Transverse colon (tissue), 4 donors: ENCODE measurements around the gene EDNRA.

Experiments
- EP300 ChIP-seq: sonication (generic); formaldehyde crosslinking; IDR thresholded peaks from one replicate; pipeline ENCODE4 v1.6.1; 2017; ENCODE audit warnings: antibody characterized with exemption, low read depth
- POLR2A ChIP-seq: fragments of 450-650 bp; IDR thresholded peaks from one replicate; pipeline ENCODE4 v1.6.1; 2016; ENCODE audit warnings: antibody characterized with exemption, mild to moderate bottlenecking, moderate library complexity
- POLR2AphosphoS5 ChIP-seq, 3 donors: sonication (generic); formaldehyde crosslinking; IDR thresholded peaks; one replicate each; pipeline ENCODE4 v1.6.1; 2016; ENCODE audit warnings: antibody characterized with exemption in 3 of 3
- TF ChIP-seq, protein P1 (sequence below), 5 experiments: fragments of 200-600 bp in 3 of 5; fragments of 450-650 bp in 2 of 5; sonication (generic) in 3 of 5; IDR thresholded peaks; 1 replicate in 2 of 5; 2 replicates in 3 of 5; pipeline ENCODE4 v1.5.1; 2016 to 2017; ENCODE audit warnings: antibody characterized with exemption in 5 of 5, inconsistent platforms in 3 of 5, mild to moderate bottlenecking in 2 of 5, moderate library complexity in 1 of 5

DNA sequence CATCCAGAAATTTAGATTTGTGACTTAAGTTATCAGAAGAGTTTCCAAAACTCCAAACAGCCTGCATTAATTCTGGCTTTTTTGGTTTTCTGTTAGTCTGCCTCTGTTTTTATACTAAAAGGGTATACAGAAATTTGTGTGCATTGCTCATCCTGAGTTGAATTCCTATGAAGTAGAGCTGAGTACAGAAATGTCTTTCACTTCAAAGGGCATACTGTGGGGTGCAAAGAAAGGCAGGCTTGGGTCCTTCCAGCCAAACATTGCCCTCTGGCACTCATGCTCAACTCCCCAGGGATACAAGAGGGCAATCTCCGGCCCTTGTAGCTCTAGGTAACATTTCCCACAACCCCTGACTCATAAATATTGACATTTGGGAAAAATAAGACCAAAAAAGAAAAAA lies 108.7 kb downstream of the EDNRA start:
- no peak for TF ChIP-seq POLR2AphosphoS5 (IDR thresholded peaks at IDR 0.05)
- TF ChIP-seq, protein P1, sequence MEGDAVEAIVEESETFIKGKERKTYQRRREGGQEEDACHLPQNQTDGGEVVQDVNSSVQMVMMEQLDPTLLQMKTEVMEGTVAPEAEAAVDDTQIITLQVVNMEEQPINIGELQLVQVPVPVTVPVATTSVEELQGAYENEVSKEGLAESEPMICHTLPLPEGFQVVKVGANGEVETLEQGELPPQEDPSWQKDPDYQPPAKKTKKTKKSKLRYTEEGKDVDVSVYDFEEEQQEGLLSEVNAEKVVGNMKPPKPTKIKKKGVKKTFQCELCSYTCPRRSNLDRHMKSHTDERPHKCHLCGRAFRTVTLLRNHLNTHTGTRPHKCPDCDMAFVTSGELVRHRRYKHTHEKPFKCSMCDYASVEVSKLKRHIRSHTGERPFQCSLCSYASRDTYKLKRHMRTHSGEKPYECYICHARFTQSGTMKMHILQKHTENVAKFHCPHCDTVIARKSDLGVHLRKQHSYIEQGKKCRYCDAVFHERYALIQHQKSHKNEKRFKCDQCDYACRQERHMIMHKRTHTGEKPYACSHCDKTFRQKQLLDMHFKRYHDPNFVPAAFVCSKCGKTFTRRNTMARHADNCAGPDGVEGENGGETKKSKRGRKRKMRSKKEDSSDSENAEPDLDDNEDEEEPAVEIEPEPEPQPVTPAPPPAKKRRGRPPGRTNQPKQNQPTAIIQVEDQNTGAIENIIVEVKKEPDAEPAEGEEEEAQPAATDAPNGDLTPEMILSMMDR (IDR thresholded peaks at IDR 0.05) = no peak
- TF ChIP-seq POLR2A = no peak
- TF ChIP-seq EP300 = no peak
